ENCODE measurements around the gene METTL17. TPM values are rescaled to one million over a fixed set of nuclear protein-coding genes. Genes with fewer than 3 reads are reported as not detected.

Gene METTL17
- total and polyA plus RNA-seq, 2 of the 13 experiments (the other 11 are each of a cell fraction or from before 2014, with no cell fraction given), result 122 to 199 TPM

GRCh38 chr14:21023817-21024584, 34.2 kb downstream of the METTL17 start (continued):
- TF ChIP-seq TRAFD1 (CRISPR knock-in tag; IDR thresholded peaks at IDR 0.05; ENCODE audit: borderline replicate concordance) (0 out of 2 replicates have a peak, but pooled peaks have one; percentile 16), ZNF414 (CRISPR knock-in tag; IDR thresholded peaks at IDR 0.05) (peak; percentile 22; the same call in 1 of the 2 replicates), POLR2AphosphoS5 (IDR thresholded peaks at IDR 0.05; ENCODE audit: low read depth, low read length) (peak; percentile 37; the same call in 1 of the 2 replicates), NFIC (IDR thresholded peaks at IDR 0.05; ENCODE audit: low read length) (peak; percentile 16; the same call in 1 of the 2 replicates), MAFK (conservative IDR thresholded peaks at IDR 0.05 in 1 of 2, IDR thresholded peaks at IDR 0.05 in 1 of 2; ENCODE audit: low read length in 2 of 2) (peak; percentile 31 to 33; a peak in 2 of 4 replicates), HMGA1 (CRISPR knock-in tag; conservative IDR thresholded peaks at IDR 0.05) (no peak), MYPOP (CRISPR knock-in tag; IDR thresholded peaks at IDR 0.05) (0 out of 2 replicates have a peak, but pooled peaks have one; percentile 33), KMT2A (CRISPR knock-in tag; IDR thresholded peaks at IDR 0.05) (no peak), FOXA1 (IDR thresholded peaks at IDR 0.05) (no peak), FOXA1 (CRISPR knock-in tag; IDR thresholded peaks at IDR 0.05) (0 out of 2 replicates have a peak, but pooled peaks have one; percentile 22), ARID5B (CRISPR knock-in tag; IDR thresholded peaks at IDR 0.05) (peak; percentile 14; the same call in 1 of the 2 replicates), HNF4A (CRISPR knock-in tag; IDR thresholded peaks at IDR 0.05) (peak; percentile 83), MAZ (IDR thresholded peaks at IDR 0.05; ENCODE audit: borderline replicate concordance, low read depth, low read length) (no peak), MAZ (CRISPR knock-in tag; IDR thresholded peaks at IDR 0.05; ENCODE audit: low read depth) (no peak), ZNF740 (CRISPR knock-in tag; IDR thresholded peaks at IDR 0.05) (peak; percentile 3; the same call in 1 of the 2 replicates), ELF3 (CRISPR knock-in tag; IDR thresholded peaks at IDR 0.05) (0 out of 2 replicates have a peak, but pooled peaks have one; percentile 28), ZNF574 (CRISPR knock-in tag; IDR thresholded peaks at IDR 0.05) (peak; percentile 89), SALL1 (CRISPR knock-in tag; IDR thresholded peaks at IDR 0.05) (peak; percentile 42; the same call in 1 of the 2 replicates)

Measured in HepG2 (cell line).